HG03565 (cell line): Measurements from ENCODE around the gene PEX16.

Source experiments
- ATAC-seq: cut with Tn5 transposase; IDR thresholded peaks from one replicate; pipeline ENCODE4 v1.9.1; 2021; ENCODE audit warnings: mild to moderate bottlenecking, moderate library complexity; ENCODE audit not compliant: unreplicated experiment

PEX16 gene

GRCh38 chr11:45917623-45918330 is at the start of gene PEX16:
PEX16 (minus strand) TSS chr11:45917877; CDS start chr11:45917811, 66 bp downstream.
- ATAC-seq, result peak; percentile 78

- ATAC-seq, result peak; percentile 56
Measured at GRCh38 chr11:45964911-45965389, 47.3 kb upstream of the PEX16 start.

- ATAC-seq, result no peak
Measured at GRCh38 chr11:45961751-45962240, 44.1 kb upstream of the PEX16 start.

GRCh38 chr11:45960387-45961095 is 42.9 kb upstream of the PEX16 start:
- no peak for ATAC-seq

- ATAC-seq, result no peak
Measured at GRCh38 chr11:45959851-45960250, 42.2 kb upstream of the PEX16 start.

GRCh38 chr11:45949992-45950407 is 32.3 kb upstream of the PEX16 start:
- no peak for ATAC-seq

- ATAC-seq, result no peak
Measured at GRCh38 chr11:45948356-45948755, 30.7 kb upstream of the PEX16 start.

GRCh38 chr11:45947885-45948284 is 30.2 kb upstream of the PEX16 start:
- no peak for ATAC-seq

- no peak for ATAC-seq
Measured at GRCh38 chr11:45945397-45945999, 27.8 kb upstream of the PEX16 start.

GRCh38 chr11:45942381-45942780 is 24.7 kb upstream of the PEX16 start:
- ATAC-seq, result no peak

- no peak for ATAC-seq
Measured at GRCh38 chr11:45941285-45941684, 23.6 kb upstream of the PEX16 start.

GRCh38 chr11:45939836-45940235 is 22.2 kb upstream of the PEX16 start:
- ATAC-seq, result no peak

GRCh38 chr11:45937916-45938315 is 20.2 kb upstream of the PEX16 start:
- ATAC-seq, result no peak

GRCh38 chr11:45936511-45937054 is 18.9 kb upstream of the PEX16 start:
- no peak for ATAC-seq

GRCh38 chr11:45935349-45936064 is 17.8 kb upstream of the PEX16 start:
- ATAC-seq, result no peak

GRCh38 chr11:45934580-45935318 is 17.1 kb upstream of the PEX16 start:
- ATAC-seq, result no peak

GRCh38 chr11:45933846-45934579 is 16.3 kb upstream of the PEX16 start:
- no peak for ATAC-seq

- no peak for ATAC-seq
Measured at GRCh38 chr11:45933131-45933831, 15.6 kb upstream of the PEX16 start.

- ATAC-seq, result no peak
Measured at GRCh38 chr11:45932217-45932616, 14.5 kb upstream of the PEX16 start.
